Adrenal gland (tissue), 5 donors: ENCODE data around the gene ARHGAP32.

Experiments
- POLR2A ChIP-seq, 2 donors: fragments of 450-650 bp; IDR thresholded peaks; one replicate each; pipeline ENCODE4 v1.6.1; 2017; ENCODE audit warnings: antibody characterized with exemption in 2 of 2, mild to moderate bottlenecking in 2 of 2, moderate library complexity in 1 of 2
- TF ChIP-seq, protein P1 (sequence below), 6 experiments: fragments of 450-650 bp in 4 of 6; fragments of 200-600 bp in 2 of 6; sonication (generic) in 1 of 6; IDR thresholded peaks; 1 replicate in 5 of 6; 2 replicates in 1 of 6; pipeline versions ENCODE4 v1.5.1 to v1.8.0; 2016 to 2021; ENCODE audit warnings: antibody characterized with exemption in 6 of 6, mild to moderate bottlenecking in 2 of 6, moderate library complexity in 1 of 6
- donor health status: DM: no; HTN: no; CAD: no.

DNA sequence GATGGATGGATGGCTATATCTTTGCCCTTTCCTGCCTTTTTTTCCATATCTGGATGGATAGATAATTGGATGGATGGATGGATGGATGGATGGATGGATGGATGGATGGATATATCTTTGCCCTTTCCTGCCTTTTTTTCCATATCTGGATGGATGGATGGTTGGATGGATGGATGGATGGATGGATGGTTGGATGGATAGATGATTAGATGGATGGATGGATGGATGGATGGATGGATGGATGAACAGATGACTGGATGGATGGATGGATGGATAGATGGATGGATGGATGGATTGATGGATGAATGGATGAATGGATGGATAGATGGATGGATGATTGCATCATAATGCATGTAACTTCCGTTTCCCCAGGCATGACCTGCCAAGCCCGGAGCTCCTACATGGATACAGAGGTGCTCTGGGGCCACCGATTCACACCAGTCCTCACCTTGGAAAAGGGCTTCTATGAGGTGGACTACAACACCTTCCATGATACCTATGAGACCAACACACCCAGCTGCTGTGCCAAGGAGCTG lies 276.0 kb downstream of the ARHGAP32 start:
- TF ChIP-seq, protein P1, sequence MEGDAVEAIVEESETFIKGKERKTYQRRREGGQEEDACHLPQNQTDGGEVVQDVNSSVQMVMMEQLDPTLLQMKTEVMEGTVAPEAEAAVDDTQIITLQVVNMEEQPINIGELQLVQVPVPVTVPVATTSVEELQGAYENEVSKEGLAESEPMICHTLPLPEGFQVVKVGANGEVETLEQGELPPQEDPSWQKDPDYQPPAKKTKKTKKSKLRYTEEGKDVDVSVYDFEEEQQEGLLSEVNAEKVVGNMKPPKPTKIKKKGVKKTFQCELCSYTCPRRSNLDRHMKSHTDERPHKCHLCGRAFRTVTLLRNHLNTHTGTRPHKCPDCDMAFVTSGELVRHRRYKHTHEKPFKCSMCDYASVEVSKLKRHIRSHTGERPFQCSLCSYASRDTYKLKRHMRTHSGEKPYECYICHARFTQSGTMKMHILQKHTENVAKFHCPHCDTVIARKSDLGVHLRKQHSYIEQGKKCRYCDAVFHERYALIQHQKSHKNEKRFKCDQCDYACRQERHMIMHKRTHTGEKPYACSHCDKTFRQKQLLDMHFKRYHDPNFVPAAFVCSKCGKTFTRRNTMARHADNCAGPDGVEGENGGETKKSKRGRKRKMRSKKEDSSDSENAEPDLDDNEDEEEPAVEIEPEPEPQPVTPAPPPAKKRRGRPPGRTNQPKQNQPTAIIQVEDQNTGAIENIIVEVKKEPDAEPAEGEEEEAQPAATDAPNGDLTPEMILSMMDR (IDR thresholded peaks at IDR 0.05) = no peak
- no peak for TF ChIP-seq POLR2A (IDR thresholded peaks at IDR 0.05)
